Neural progenitor cell (in vitro differentiated cells): Measurements from ENCODE around the gene PRG3. TPM values are rescaled to one million over a fixed set of nuclear protein-coding genes. Genes with fewer than 3 reads are reported as not detected.

Experiments
- DNase-seq: peaks from one replicate; pipeline ENCODE4 v3.0.0-alpha.2; 2016; ENCODE audit warnings: low spot score
- H2AFZ ChIP-seq: fragments of 200-600 bp; sonication (generic); replicated peaks from 2 replicates; pipeline ENCODE4 v1.6.1; 2016; ENCODE audit warnings: antibody characterized with exemption
- H3F3A ChIP-seq: fragments of 200-600 bp; sonication (generic); 2 replicates; pipeline ENCODE4 v1.6.1; 2016; ENCODE audit warnings: antibody characterized with exemption, low read depth
- H3K27ac ChIP-seq: fragments of 200-600 bp; sonication (generic); 2 replicates; pipeline ENCODE4 v1.5.1; 2016; ENCODE audit warnings: mild to moderate bottlenecking
- H3K27me3 ChIP-seq: fragments of 200-600 bp; sonication (generic); 2 replicates; pipeline ENCODE4 v1.6.1; 2016; ENCODE audit warnings: mild to moderate bottlenecking, moderate library complexity
- H3K36me3 ChIP-seq: fragments of 200-600 bp; sonication (generic); 2 replicates; pipeline ENCODE4 v1.5.1; 2016
- H3K4me1 ChIP-seq: fragments of 200-600 bp; sonication (generic); 2 replicates; pipeline ENCODE4 v1.6.1; 2016; ENCODE audit warnings: mixed run types
- H3K4me2 ChIP-seq: fragments of 200-600 bp; sonication (generic); 2 replicates; pipeline ENCODE4 v1.6.1; 2016
- H3K4me3 ChIP-seq: fragments of 200-600 bp; sonication (generic); 2 replicates; pipeline ENCODE4 v1.5.1; 2016
- H3K79me2 ChIP-seq: fragments of 200-600 bp; sonication (generic); 2 replicates; pipeline ENCODE4 v1.6.1; 2016; ENCODE audit warnings: low read depth
- H3K9ac ChIP-seq: fragments of 200-600 bp; sonication (generic); 2 replicates; pipeline ENCODE4 v1.6.1; 2016
- H3K9me3 ChIP-seq: fragments of 200-600 bp; sonication (generic); 2 replicates; pipeline ENCODE4 v1.5.1; 2016; ENCODE audit warnings: low read depth
- H4K20me1 ChIP-seq: fragments of 200-600 bp; sonication (generic); 2 replicates; pipeline ENCODE4 v1.6.1; 2016; ENCODE audit warnings: low read depth
- H3K27ac Mint-ChIP-seq: 3 replicates; pipeline ENCODE4 v1.8.0; 2021; ENCODE audit warnings: mixed read lengths
- H3K27me3 Mint-ChIP-seq: 2 replicates; pipeline ENCODE4 v1.8.0; 2022; ENCODE audit warnings: low read depth, mild to moderate bottlenecking, inconsistent platforms, moderate library complexity, mixed read lengths; ENCODE audit not compliant: insufficient read depth
- H3K36me3 Mint-ChIP-seq: 3 replicates; pipeline ENCODE4 v1.8.0; 2021; ENCODE audit warnings: mixed read lengths
- H3K4me1 Mint-ChIP-seq: 3 replicates; pipeline ENCODE4 v1.8.0; 2021; ENCODE audit warnings: mixed read lengths
- H3K4me3 Mint-ChIP-seq: 3 replicates; pipeline ENCODE4 v1.8.0; 2021; ENCODE audit warnings: mild to moderate bottlenecking, moderate library complexity, mixed read lengths
- H3K9me3 Mint-ChIP-seq: 3 replicates; pipeline ENCODE4 v1.8.0; 2020; ENCODE audit warnings: mixed read lengths
- CTCF ChIP-seq: fragments of 200-600 bp; sonication (generic); IDR thresholded peaks from 2 replicates; pipeline ENCODE4 v1.5.1; 2017; ENCODE audit warnings: antibody characterized with exemption, mild to moderate bottlenecking
- EZH2 ChIP-seq: fragments of 200-600 bp; sonication (generic); IDR thresholded peaks from 2 replicates; pipeline ENCODE4 v1.6.1; 2017; ENCODE audit warnings: antibody characterized with exemption, mild to moderate bottlenecking, moderate library complexity
- EZH2phosphoT487 ChIP-seq: fragments of 200-600 bp; sonication (generic); IDR thresholded peaks from 2 replicates; pipeline ENCODE4 v1.6.1; 2017; ENCODE audit warnings: antibody characterized with exemption
- total RNA-seq: library from RNA; depleted of rRNA; stranded (reverse); fragments of >200 nt; gene quantifications from 2 replicates; pipeline ENCODE4 v1.2.3, GENCODE V29; 2015; ENCODE audit warnings: low replicate concordance

Gene PRG3
- total RNA-seq, 1 donor from 2014 or later = not detected

- TF ChIP-seq EZH2 (no peak), CTCF (no peak), EZH2phosphoT487 (no peak)
- peaks cover 18% of the 10 kb centered on the region for H3K4me1 ChIP-seq
- peaks cover 3% of the 10 kb centered on the region for H3K27me3 Mint-ChIP-seq
- no peaks in the 10 kb centered on the region for H3K79me2 ChIP-seq
- no peak overlapping the region for H3K4me3 ChIP-seq
- H3K4me3 Mint-ChIP-seq = no peak overlapping the region
- DNase-seq = no peak
- no peaks in the 10 kb centered on the region for H3K9me3 ChIP-seq
- H2AFZ ChIP-seq = no peak overlapping the region
- no peaks in the 10 kb centered on the region for H3K9me3 Mint-ChIP-seq
- no peaks in the 10 kb centered on the region for H3K36me3 ChIP-seq
- H3K27ac ChIP-seq = no peak overlapping the region
- peaks cover 27% of the 10 kb centered on the region for H3K4me1 Mint-ChIP-seq
- no peaks in the 10 kb centered on the region for H3K27me3 ChIP-seq
- H3K36me3 Mint-ChIP-seq = no peaks in the 10 kb centered on the region
- no peak overlapping the region for H3K4me2 ChIP-seq
- H3K27ac Mint-ChIP-seq = no peak overlapping the region
- H3F3A ChIP-seq = peaks cover 9% of the 10 kb centered on the region
- H4K20me1 ChIP-seq = no peaks in the 10 kb centered on the region
- H3K9ac ChIP-seq = no peak overlapping the region
Measured at GRCh38 chr11:57370251-57370650, 10.7 kb downstream of the PRG3 start.

- H3K4me1 Mint-ChIP-seq = peaks cover 34% of the 10 kb centered on the region
- Histone ChIP-seq H3K4me3 (no peak overlapping the region), H3F3A (peaks cover 10% of the 10 kb centered on the region), H3K79me2 (no peaks in the 10 kb centered on the region), H3K27ac (no peak overlapping the region), H3K27me3 (no peaks in the 10 kb centered on the region), H3K9ac (no peak overlapping the region), H4K20me1 (no peaks in the 10 kb centered on the region), H3K4me1 (peaks cover 24% of the 10 kb centered on the region), H3K9me3 (no peaks in the 10 kb centered on the region), H3K36me3 (no peaks in the 10 kb centered on the region), H3K4me2 (no peak overlapping the region), H2AFZ (no peak overlapping the region)
- peak overlapping the region; percentile 42 for H3K27ac Mint-ChIP-seq
- DNase-seq = peak; percentile 21
- H3K4me3 Mint-ChIP-seq = no peak overlapping the region
- H3K9me3 Mint-ChIP-seq = no peaks in the 10 kb centered on the region
- H3K27me3 Mint-ChIP-seq = peaks cover 3% of the 10 kb centered on the region
- no peaks in the 10 kb centered on the region for H3K36me3 Mint-ChIP-seq
- TF ChIP-seq CTCF (no peak), EZH2phosphoT487 (no peak), EZH2 (no peak)
Measured at GRCh38 chr11:57368845-57369232, 12.1 kb downstream of the PRG3 start.

- Mint-ChIP-seq H3K27ac (no peak overlapping the region), H3K27me3 (peaks cover 3% of the 10 kb centered on the region), H3K4me1 (peaks cover 34% of the 10 kb centered on the region), H3K9me3 (peaks cover 2% of the 10 kb centered on the region), H3K36me3 (no peaks in the 10 kb centered on the region), H3K4me3 (no peak overlapping the region)
- Histone ChIP-seq H3K9ac (no peak overlapping the region), H3K27me3 (no peaks in the 10 kb centered on the region), H3K36me3 (no peaks in the 10 kb centered on the region), H3K4me1 (peaks cover 24% of the 10 kb centered on the region), H3F3A (peaks cover 10% of the 10 kb centered on the region), H3K79me2 (no peaks in the 10 kb centered on the region), H3K4me2 (no peak overlapping the region), H3K27ac (no peak overlapping the region), H3K4me3 (no peak overlapping the region), H3K9me3 (no peaks in the 10 kb centered on the region), H2AFZ (no peak overlapping the region), H4K20me1 (no peaks in the 10 kb centered on the region)
- no peak for DNase-seq
- no peak for TF ChIP-seq CTCF
- TF ChIP-seq EZH2 = no peak
- TF ChIP-seq EZH2phosphoT487 = no peak
Measured at GRCh38 chr11:57368106-57368844, 12.7 kb downstream of the PRG3 start.
